NCI-H2029 (cell line): Measurements from ENCODE around the gene KRT26.
"Not testable (repeated sequence)": the region's sequence is repeated elsewhere in the genome, so short reads cannot be mapped to it uniquely, and the experiment has no call there.

Source experiments
- DNase-seq: peaks from one replicate; lab custom pipeline; 2025; lab: John Stamatoyannopoulos, UW

Gene KRT26

GRCh38 chr17:40794466-40794865, 22.5 kb upstream of the KRT26 start:
- no peak for DNase-seq

GRCh38 chr17:40793832-40794231, 21.8 kb upstream of the KRT26 start:
- no peak for DNase-seq

- DNase-seq = no peak
Observed at GRCh38 chr17:40791787-40792436, 19.9 kb upstream of the KRT26 start.

- DNase-seq = no peak
Observed at GRCh38 chr17:40791111-40791510, 19.1 kb upstream of the KRT26 start.

GRCh38 chr17:40782450-40782849, 10.4 kb upstream of the KRT26 start, which contains the start of gene KRT27:
KRT27 (minus strand) TSS chr17:40782550; CDS start chr17:40782493, 57 bp downstream.
- no peak for DNase-seq

- no peak for DNase-seq
Observed at GRCh38 chr17:40779181-40779909, 7.3 kb upstream of the KRT26 start.

- no peak for DNase-seq
Observed at GRCh38 chr17:40778461-40778860, 6.5 kb upstream of the KRT26 start.

GRCh38 chr17:40777971-40778370, 6.0 kb upstream of the KRT26 start:
- no peak for DNase-seq

GRCh38 chr17:40777459-40777858, 5.5 kb upstream of the KRT26 start:
- no peak for DNase-seq

- DNase-seq = no peak
Observed at GRCh38 chr17:40775945-40776344, 3.9 kb upstream of the KRT26 start.

GRCh38 chr17:40765657-40766056, 6.3 kb downstream of the KRT26 start:
- DNase-seq = no peak

GRCh38 chr17:40763752-40764151, 8.2 kb downstream of the KRT26 start:
- no peak for DNase-seq

GRCh38 chr17:40760105-40761016, 11.6 kb downstream of the KRT26 start:
- no peak for DNase-seq

GRCh38 chr17:40755231-40755630, 16.8 kb downstream of the KRT26 start, which contains the start of gene KRT25:
KRT25 (minus strand) TSS chr17:40755331; CDS start chr17:40755271, 60 bp downstream.
- no peak for DNase-seq

GRCh38 chr17:40753804-40754203, 18.2 kb downstream of the KRT26 start:
- DNase-seq = no peak

- DNase-seq = no peak
Observed at GRCh38 chr17:40751065-40751464, 20.9 kb downstream of the KRT26 start.

GRCh38 chr17:40750391-40750790, 21.6 kb downstream of the KRT26 start:
- no peak for DNase-seq

- DNase-seq = not testable (repeated sequence)
Observed at GRCh38 chr17:40748666-40749065, 23.3 kb downstream of the KRT26 start.

- no peak for DNase-seq
Observed at GRCh38 chr17:40738553-40738952, 33.4 kb downstream of the KRT26 start.

- DNase-seq = no peak
Observed at GRCh38 chr17:40735016-40735415, 37.0 kb downstream of the KRT26 start.

GRCh38 chr17:40734018-40734417, 38.0 kb downstream of the KRT26 start:
- no peak for DNase-seq

GRCh38 chr17:40730970-40731369, 41.0 kb downstream of the KRT26 start:
- no peak for DNase-seq
